Activated T-cell treated with anti-CD3 and anti-CD28 coated beads, Interleukin-2, amount 50 U/mL, for 24 hours (primary cell): Measurements from ENCODE around the gene CRISPLD2.
"Not testable (repeated sequence)": the region's sequence is repeated elsewhere in the genome, so short reads cannot be mapped to it uniquely, and the experiment has no call there.

Source experiments
- DNase-seq: peaks from one replicate; pipeline ENCODE4 v3.0.0-alpha.2; 2020
- H3K27ac Mint-ChIP-seq: 2 replicates; pipeline ENCODE4 v1.8.0; 2020; ENCODE audit warnings: mild to moderate bottlenecking, mixed read lengths
- H3K27me3 Mint-ChIP-seq: 2 replicates; pipeline ENCODE4 v1.8.0; 2020; ENCODE audit warnings: mixed read lengths
- H3K36me3 Mint-ChIP-seq: 2 replicates; pipeline ENCODE4 v1.8.0; 2020; ENCODE audit warnings: low read depth, mixed read lengths
- H3K4me1 Mint-ChIP-seq: 2 replicates; pipeline ENCODE4 v1.8.0; 2020; ENCODE audit warnings: low read depth, mixed read lengths
- H3K4me3 Mint-ChIP-seq: 2 replicates; pipeline ENCODE4 v1.8.0; 2020; ENCODE audit warnings: mild to moderate bottlenecking, moderate library complexity, mixed read lengths
- H3K9me3 Mint-ChIP-seq: 2 replicates; pipeline ENCODE4 v1.8.0; 2020; ENCODE audit warnings: mixed read lengths

Gene CRISPLD2

DNA sequence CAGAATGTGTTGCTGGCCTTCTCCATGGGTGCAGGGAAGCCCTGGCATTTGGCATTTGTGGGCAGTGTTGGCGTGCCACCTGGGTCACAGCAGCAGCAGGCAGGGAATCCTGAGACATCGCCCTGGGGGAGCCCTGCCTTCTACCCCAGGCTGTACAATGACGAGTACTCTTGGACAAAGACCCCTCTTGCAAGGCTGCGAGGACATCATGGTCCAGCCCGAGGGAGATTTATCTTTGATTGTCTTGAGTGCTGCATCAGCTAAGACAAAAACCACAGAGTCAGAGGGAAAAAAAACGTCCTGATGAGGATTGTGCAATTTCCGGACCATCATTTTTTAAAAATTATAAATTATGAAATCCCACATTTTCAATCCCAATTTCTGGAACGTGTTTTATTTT is 3.7 kb downstream of the CRISPLD2 start:
- H3K36me3 Mint-ChIP-seq = no peaks in the 10 kb centered on the region
- no peak overlapping the region for H3K4me3 Mint-ChIP-seq
- H3K9me3 Mint-ChIP-seq = no peaks in the 10 kb centered on the region
- H3K27me3 Mint-ChIP-seq = peaks cover 63% of the 10 kb centered on the region
- no peak overlapping the region for H3K27ac Mint-ChIP-seq
- DNase-seq = no peak
- peaks cover 12% of the 10 kb centered on the region for H3K4me1 Mint-ChIP-seq

DNA sequence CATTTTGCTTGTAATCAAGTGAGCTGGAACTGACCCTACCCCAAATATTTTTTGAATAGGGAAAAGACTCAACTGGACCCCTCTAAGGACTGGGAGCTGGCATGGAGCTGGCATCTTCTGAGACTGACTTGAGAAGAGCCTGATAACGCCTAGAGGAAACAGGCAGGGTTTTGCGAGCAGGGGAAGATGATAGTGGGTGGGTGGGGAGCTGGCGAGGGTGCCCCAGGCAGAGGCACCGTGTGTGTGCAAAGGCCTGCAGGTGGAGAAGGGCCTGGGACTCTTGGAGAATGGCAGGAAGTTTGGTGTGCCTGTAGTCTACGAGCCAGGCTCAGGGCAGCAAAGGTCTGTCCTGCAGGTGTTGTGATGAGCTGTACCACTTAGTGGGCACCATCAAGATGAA is 4.1 kb downstream of the CRISPLD2 start:
- H3K36me3 Mint-ChIP-seq = no peaks in the 10 kb centered on the region
- peaks cover 12% of the 10 kb centered on the region for H3K4me1 Mint-ChIP-seq
- no peak overlapping the region for H3K4me3 Mint-ChIP-seq
- no peaks in the 10 kb centered on the region for H3K9me3 Mint-ChIP-seq
- DNase-seq = no peak
- H3K27me3 Mint-ChIP-seq = peaks cover 63% of the 10 kb centered on the region
- H3K27ac Mint-ChIP-seq = no peak overlapping the region

DNA sequence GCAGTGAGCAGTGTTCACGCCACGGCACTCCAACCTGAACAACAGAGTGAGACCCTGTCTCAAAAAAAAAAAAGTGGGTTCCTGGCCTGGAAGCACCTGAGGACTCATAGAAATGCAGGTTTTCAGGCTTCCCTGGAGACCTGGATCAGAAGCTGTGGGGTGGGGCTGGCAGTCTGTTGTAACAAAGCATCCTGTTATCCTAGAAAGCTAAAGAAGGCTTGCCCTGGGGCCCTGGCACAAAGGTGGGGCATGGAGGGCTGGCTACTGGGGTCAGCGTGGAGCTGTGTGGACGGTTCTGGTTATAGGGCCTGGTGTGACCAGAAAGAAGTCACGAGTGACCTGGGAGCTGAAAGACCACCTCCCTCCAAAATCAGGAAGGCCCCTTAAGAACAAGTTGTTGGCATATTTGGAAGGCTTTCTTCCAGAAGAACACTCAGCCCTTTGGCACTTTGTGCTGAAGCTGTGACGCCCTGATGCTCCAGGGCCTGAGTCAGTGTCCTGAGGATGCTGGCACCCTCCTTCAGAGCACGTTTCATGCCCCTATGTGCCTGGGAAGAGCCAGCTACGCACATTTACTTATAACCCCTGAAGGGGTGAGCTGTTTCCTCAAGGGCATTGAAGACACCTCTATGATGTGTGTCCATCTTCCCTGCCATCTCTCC is 6.2 kb downstream of the CRISPLD2 start:
- no peaks in the 10 kb centered on the region for H3K9me3 Mint-ChIP-seq
- no peak overlapping the region for H3K27ac Mint-ChIP-seq
- peaks cover 47% of the 10 kb centered on the region for H3K27me3 Mint-ChIP-seq
- no peak overlapping the region for H3K4me3 Mint-ChIP-seq
- peaks cover 3% of the 10 kb centered on the region for H3K4me1 Mint-ChIP-seq
- DNase-seq = no peak
- no peaks in the 10 kb centered on the region for H3K36me3 Mint-ChIP-seq

DNA sequence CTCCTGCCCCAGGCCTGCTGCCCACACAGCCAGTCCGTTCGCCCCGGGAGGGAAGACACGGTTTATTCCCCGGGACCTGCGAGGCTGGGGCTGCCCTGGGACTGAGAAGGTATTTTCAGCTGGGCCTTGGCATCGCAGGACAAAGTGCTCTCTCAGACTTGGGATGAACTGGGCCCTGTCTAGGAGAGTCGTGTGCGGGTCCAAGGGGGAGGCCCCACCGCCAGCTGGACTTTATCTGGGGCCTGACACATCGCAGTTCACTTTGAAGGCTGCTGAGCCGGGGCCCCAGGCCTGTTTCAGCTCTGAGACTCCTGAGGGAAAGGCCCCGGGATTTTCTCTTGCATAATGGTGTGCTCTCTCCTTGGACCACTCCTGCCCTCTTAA is 6.8 kb downstream of the CRISPLD2 start:
- H3K27ac Mint-ChIP-seq = no peak overlapping the region
- H3K9me3 Mint-ChIP-seq = no peaks in the 10 kb centered on the region
- no peaks in the 10 kb centered on the region for H3K36me3 Mint-ChIP-seq
- DNase-seq = no peak
- H3K4me3 Mint-ChIP-seq = no peak overlapping the region
- no peaks in the 10 kb centered on the region for H3K4me1 Mint-ChIP-seq
- H3K27me3 Mint-ChIP-seq = peaks cover 42% of the 10 kb centered on the region

DNA sequence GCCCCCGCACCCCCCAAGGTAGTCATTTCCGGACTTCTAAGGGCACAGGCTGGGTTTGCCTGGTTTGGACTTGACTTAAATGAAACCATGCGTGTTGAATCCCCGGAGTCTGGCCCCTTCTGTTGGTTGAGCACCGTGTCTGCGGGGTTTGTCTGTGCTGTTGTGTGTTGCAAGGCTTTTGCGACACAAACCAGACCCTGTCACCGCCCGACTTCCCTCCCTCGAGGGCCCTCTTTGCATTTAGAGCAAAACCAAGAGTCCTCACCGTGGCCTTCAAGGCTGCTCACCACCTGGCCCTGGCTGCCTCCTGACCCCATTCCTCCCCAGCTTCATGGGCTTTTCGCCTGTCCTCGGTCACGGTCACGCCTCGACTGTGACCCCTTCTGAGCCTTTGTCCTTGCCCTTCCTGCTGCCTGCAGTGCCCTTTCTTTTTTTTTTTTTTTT is 7.4 kb downstream of the CRISPLD2 start:
- Mint-ChIP-seq H3K27ac (no peak overlapping the region), H3K27me3 (peaks cover 37% of the 10 kb centered on the region), H3K36me3 (no peaks in the 10 kb centered on the region), H3K4me3 (no peak overlapping the region), H3K4me1 (no peaks in the 10 kb centered on the region), H3K9me3 (no peaks in the 10 kb centered on the region)
- DNase-seq = no peak

DNA sequence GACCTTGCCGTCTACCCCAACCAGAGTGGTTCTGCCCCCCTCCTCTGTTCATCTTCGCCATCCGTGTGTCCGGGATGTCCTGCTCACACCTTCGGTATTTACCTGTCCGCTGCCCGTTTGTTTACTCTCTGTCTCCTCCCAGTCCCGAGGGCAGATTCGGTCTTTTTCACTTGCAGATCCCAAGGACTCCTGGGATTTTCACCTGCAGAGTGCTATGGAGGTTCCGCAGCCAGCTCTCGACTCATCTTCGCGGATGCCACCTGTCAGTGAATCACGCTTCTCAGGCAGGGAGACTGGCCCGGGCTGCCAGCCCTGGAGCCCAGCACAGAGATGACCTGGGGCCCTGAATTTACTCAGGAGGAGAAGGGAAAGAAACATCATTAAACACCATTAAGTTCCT is 8.1 kb downstream of the CRISPLD2 start:
- DNase-seq = no peak
- Mint-ChIP-seq H3K27me3 (peaks cover 34% of the 10 kb centered on the region), H3K36me3 (no peaks in the 10 kb centered on the region), H3K4me3 (no peak overlapping the region), H3K9me3 (no peaks in the 10 kb centered on the region), H3K4me1 (no peaks in the 10 kb centered on the region), H3K27ac (no peak overlapping the region)

DNA sequence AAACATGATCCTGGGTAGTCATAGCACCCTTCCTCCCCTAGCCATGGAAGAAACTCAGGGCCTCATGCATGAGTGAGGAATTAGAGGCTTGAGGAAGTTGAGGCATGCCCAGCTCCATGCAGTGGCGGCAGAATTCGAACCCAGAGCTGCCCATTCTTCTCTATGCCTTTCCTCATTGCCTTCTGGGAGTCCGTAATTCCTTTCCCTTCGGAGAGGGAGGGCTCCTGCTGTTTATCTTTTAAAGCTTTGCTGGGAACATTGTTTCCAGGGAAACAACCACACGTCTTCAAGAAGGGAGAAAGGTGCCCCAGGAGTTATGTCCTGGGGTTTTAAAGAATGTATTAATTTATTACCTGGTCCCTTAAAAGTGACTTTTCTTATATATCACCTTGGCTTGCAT is 8.5 kb downstream of the CRISPLD2 start:
- Mint-ChIP-seq H3K36me3 (no peaks in the 10 kb centered on the region), H3K9me3 (no peaks in the 10 kb centered on the region), H3K27me3 (peaks cover 30% of the 10 kb centered on the region), H3K4me1 (no peaks in the 10 kb centered on the region), H3K4me3 (no peak overlapping the region), H3K27ac (no peak overlapping the region)
- no peak for DNase-seq

DNA sequence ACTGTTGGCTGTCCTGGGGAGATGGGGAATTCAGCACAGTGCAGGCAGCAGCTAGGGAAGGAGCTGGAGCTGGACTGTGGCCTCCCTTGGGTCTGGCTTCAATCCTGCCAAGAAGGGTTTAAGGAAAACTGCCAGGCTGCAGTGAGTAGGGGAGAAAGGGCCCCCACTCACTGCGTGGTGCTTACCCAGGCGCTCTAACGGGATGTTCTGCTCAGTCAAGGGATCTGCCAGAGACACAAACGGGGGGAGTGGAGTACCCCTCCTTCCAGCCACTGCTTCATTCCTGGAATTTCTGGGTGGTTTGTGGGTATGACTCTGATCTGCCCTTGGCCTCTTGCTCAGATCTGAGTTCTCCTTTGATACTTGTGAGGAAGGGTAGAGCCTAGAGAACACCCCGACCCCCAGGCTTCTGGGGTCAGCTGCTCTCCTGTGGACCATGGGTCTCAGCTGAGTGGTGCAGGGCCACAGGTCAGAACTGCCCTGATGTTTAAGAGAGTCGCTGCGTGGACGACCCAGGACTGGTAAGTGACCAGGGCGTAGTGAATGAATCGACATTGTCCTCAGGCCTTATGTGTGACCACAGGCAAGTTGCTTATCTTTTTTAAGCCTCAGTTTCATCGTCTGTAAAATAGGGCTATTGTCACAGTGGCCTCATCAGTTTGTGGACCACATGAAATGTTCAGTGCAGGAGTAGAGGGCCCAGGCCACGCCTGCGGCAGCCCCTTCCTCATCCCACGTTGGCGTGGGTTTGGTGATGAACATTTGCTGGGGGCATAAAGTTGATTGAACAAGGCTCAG is 9.6 kb downstream of the CRISPLD2 start:
- Mint-ChIP-seq H3K36me3 (no peaks in the 10 kb centered on the region), H3K27me3 (peaks cover 23% of the 10 kb centered on the region), H3K4me1 (no peaks in the 10 kb centered on the region), H3K9me3 (no peaks in the 10 kb centered on the region), H3K27ac (no peak overlapping the region), H3K4me3 (no peak overlapping the region)
- no peak for DNase-seq

DNA sequence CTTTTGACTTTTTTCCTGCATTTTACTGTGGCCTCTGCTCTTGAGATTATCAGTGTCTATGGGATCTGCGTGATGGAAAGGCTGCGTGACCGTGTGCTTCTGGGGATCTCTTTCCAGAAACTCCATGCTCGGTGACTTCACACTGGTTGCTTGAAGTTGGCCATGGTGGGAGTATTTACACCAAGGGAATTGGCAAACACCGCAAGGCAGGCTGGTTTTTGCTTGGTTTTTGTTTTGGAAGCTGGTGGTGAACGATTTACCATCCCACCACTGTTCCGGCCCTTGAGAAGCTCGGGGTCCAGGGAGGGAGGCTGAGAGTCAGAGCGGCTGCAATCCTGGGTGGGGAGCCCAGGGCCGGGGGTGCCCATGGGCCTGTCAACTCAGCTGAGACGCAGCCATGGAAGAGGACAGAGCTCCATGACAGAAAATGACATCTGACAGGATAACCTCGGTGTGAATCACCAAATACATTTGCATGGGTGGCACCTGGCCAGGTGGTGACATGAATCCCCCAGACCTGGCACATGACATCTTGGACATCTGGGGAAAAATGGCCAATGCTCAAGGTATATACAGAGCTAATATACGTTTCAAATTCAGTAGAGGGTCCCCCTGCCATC is 11.1 kb downstream of the CRISPLD2 start:
- H3K36me3 Mint-ChIP-seq = no peaks in the 10 kb centered on the region
- no peaks in the 10 kb centered on the region for H3K4me1 Mint-ChIP-seq
- H3K27me3 Mint-ChIP-seq = peaks cover 16% of the 10 kb centered on the region
- DNase-seq = no peak
- no peak overlapping the region for H3K27ac Mint-ChIP-seq
- no peak overlapping the region for H3K4me3 Mint-ChIP-seq
- no peaks in the 10 kb centered on the region for H3K9me3 Mint-ChIP-seq

DNA sequence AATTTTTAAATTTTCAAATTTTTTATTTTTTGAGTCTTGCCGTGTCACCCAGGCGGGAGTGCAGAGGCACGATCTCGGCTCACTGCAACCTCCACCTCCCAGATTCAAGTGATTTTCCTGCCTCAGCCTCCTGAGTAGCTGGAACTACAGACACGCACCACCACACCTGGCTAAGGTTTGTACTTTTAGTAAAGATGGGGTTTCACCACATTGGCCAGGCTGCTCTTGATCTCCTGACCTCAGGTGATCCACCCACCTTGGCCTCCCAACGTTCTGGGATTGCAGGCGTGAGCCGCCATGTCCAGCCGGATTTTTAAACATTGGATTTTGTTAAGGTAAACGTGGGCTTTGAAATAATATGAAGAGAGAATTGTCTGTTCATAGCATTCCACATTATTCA is 11.9 kb downstream of the CRISPLD2 start:
- H3K4me3 Mint-ChIP-seq, DNase-seq, H3K4me1 Mint-ChIP-seq: not testable (repeated sequence)

DNA sequence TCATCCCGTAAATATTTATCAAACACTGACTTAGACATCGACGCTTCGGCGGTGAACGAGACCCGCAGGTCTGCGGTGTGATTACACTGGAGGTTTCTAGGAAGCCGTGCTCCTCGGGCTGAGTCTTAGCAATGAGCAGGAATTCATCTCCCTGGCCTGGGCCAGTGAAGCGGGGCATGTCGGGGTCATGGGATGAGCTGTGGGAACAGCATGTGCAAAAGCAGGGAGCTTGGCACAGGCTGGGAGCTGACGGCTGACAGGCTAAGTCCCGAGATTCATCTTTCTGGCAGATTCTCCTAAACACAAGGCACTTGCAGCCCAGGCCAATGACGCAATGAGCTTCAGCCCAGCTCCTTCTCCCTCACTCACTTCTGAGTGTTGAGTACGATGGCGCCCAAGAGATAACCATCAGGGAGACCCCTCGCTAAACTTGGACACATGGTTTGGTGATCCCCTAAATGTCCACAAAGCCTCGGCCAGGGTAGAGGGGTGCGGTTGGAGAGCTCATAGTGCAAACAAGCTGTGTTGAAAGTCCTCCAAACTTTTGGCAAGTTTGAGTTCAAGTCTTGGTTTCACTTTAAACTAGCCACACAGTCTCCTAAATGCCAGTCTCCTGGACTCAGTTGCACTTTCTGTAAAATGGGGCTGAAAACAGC is 12.8 kb downstream of the CRISPLD2 start:
- Mint-ChIP-seq H3K4me3 (no peak overlapping the region), H3K27ac (no peak overlapping the region), H3K36me3 (no peaks in the 10 kb centered on the region), H3K9me3 (no peaks in the 10 kb centered on the region), H3K4me1 (no peaks in the 10 kb centered on the region), H3K27me3 (peaks cover 16% of the 10 kb centered on the region)
- DNase-seq = no peak

More for the DNA sequence above, 11.9 kb downstream of the CRISPLD2 start:
- H3K36me3 Mint-ChIP-seq, H3K9me3 Mint-ChIP-seq, H3K27ac Mint-ChIP-seq: not testable (repeated sequence)
- H3K27me3 Mint-ChIP-seq = peaks cover 16% of the 10 kb centered on the region

DNA sequence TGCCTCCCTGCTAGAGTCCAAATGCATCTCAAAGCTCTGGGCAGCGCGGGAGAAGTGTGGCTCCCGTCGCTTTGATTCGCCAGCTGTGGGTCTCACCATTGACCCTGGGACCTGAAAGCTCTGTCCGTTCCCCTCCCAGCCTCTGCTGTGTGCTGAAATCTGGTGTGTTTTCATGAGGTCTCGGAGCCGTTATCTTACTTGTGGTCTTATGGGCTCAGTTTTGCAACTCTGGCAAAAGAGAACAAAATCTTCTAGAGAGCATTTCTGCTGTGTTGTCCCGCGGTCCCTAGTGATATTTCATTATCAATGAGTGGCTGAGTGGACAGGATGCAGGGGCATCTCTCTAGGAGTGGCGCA is 13.3 kb downstream of the CRISPLD2 start:
- Mint-ChIP-seq H3K9me3 (no peaks in the 10 kb centered on the region), H3K4me3 (no peak overlapping the region), H3K27ac (no peak overlapping the region), H3K27me3 (peaks cover 13% of the 10 kb centered on the region), H3K4me1 (no peaks in the 10 kb centered on the region), H3K36me3 (no peaks in the 10 kb centered on the region)
- no peak for DNase-seq

DNA sequence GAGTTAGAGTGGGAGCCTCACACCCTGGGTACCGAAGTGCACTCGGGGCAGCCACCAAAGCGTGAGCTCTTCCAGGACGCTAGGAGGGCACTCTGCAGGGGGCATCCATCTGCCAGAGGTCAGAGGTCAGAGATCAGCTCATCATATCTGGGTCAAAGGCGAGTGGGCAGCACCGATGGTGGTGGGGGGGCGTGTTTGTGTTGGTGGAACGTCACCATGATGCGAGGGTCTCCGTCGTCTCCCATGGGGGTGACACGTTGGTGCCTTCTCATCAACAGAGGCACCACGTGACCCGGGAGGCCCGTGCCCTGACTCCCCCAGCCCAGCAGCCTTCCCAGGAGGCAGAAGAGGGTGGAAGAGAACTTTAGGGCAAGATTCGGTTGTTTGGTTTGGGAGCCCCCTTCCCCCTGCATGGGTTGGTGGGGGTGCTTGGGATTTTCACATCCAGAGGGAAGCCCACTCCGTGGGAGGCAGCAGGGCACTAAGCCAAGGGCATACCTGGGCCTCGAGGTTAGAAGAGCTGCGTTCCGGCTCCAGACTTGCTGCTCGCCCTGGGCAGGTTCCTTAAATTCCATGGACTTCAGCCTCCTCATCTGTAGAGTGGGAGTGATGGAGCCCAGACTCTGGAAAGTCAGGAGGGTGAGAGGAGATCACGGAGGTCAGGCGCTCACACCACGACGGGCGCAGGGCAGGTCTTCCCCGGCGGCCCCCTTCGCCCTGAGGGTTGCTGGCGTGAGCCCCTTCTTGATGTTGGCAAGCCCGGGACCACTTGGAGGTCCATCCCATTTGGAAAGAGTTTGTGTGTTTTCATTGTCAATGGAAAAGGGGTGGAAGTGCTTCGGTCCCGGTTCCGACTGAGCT is 14.0 kb downstream of the CRISPLD2 start:
- H3K36me3 Mint-ChIP-seq = no peaks in the 10 kb centered on the region
- no peak overlapping the region for H3K27ac Mint-ChIP-seq
- no peaks in the 10 kb centered on the region for H3K4me1 Mint-ChIP-seq
- no peak overlapping the region for H3K4me3 Mint-ChIP-seq
- H3K9me3 Mint-ChIP-seq = no peaks in the 10 kb centered on the region
- no peak for DNase-seq
- H3K27me3 Mint-ChIP-seq = peaks cover 7% of the 10 kb centered on the region

DNA sequence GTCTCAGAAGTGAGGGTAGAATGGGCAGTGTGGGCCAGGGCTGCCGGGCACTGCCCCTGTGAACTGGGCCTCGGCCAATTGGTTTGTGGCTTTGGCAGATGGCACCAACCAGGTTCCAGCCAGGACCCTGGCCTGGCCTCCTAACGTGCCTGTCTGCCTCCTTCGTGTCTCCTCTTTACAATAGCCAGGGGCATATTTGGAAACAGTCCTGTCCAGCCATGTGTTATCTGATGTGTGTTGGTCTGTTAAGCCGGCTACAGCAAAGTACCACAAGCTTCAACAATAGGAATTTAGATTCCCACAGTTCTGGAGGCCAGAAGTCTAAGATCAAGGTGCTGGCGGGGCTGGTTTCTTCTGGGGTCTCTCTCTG is 14.6 kb downstream of the CRISPLD2 start:
- Mint-ChIP-seq H3K4me1 (no peaks in the 10 kb centered on the region), H3K4me3 (no peak overlapping the region), H3K27me3 (peaks cover 6% of the 10 kb centered on the region), H3K36me3 (no peaks in the 10 kb centered on the region), H3K27ac (no peak overlapping the region), H3K9me3 (no peaks in the 10 kb centered on the region)
- no peak for DNase-seq
